Measurements from ENCODE around the gene LRBA. TPM values are rescaled to one million over a fixed set of nuclear protein-coding genes. Genes with fewer than 3 reads are reported as not detected.

The LRBA gene
- total RNA-seq, 1 donor from 2014 or later, result 26.4 TPM

GRCh38 chr4:150890246-150890645 lies 124.8 kb downstream of the LRBA start:
- Mint-ChIP-seq H3K9me3 (ENCODE audit: unreplicated experiment) (no peaks in the 10 kb centered on the region), H3K36me3 (ENCODE audit: unreplicated experiment) (no peaks in the 10 kb centered on the region), H3K4me3 (ENCODE audit: unreplicated experiment) (no peak overlapping the region), H3K27me3 (ENCODE audit: unreplicated experiment) (no peaks in the 10 kb centered on the region), H3K27ac (ENCODE audit: unreplicated experiment) (no peak overlapping the region), H3K4me1 (ENCODE audit: low read depth, unreplicated experiment) (no peaks in the 10 kb centered on the region)
- DNase-seq, result no peak
- no peak for TF ChIP-seq CTCF (IDR thresholded peaks at IDR 0.05; ENCODE audit: partially characterized antibody, unreplicated experiment)

GRCh38 chr4:150889306-150889705 lies 125.8 kb downstream of the LRBA start:
- DNase-seq, result no peak
- no peaks in the 10 kb centered on the region for H3K4me1 Mint-ChIP-seq (ENCODE audit: low read depth, unreplicated experiment)
- no peak overlapping the region for H3K27ac Mint-ChIP-seq (ENCODE audit: unreplicated experiment)
- no peaks in the 10 kb centered on the region for H3K9me3 Mint-ChIP-seq (ENCODE audit: unreplicated experiment)
- H3K27me3 Mint-ChIP-seq (ENCODE audit: unreplicated experiment), result no peaks in the 10 kb centered on the region
- no peak overlapping the region for H3K4me3 Mint-ChIP-seq (ENCODE audit: unreplicated experiment)
- no peaks in the 10 kb centered on the region for H3K36me3 Mint-ChIP-seq (ENCODE audit: unreplicated experiment)
- TF ChIP-seq CTCF (IDR thresholded peaks at IDR 0.05; ENCODE audit: partially characterized antibody, unreplicated experiment), result no peak

GRCh38 chr4:150888625-150889024 lies 126.5 kb downstream of the LRBA start:
- H3K9me3 Mint-ChIP-seq (ENCODE audit: unreplicated experiment), result no peaks in the 10 kb centered on the region
- H3K36me3 Mint-ChIP-seq (ENCODE audit: unreplicated experiment), result no peaks in the 10 kb centered on the region
- no peak overlapping the region for H3K4me3 Mint-ChIP-seq (ENCODE audit: unreplicated experiment)
- DNase-seq, result no peak
- H3K27ac Mint-ChIP-seq (ENCODE audit: unreplicated experiment), result no peak overlapping the region
- no peaks in the 10 kb centered on the region for H3K27me3 Mint-ChIP-seq (ENCODE audit: unreplicated experiment)
- no peaks in the 10 kb centered on the region for H3K4me1 Mint-ChIP-seq (ENCODE audit: low read depth, unreplicated experiment)
- no peak for TF ChIP-seq CTCF (IDR thresholded peaks at IDR 0.05; ENCODE audit: partially characterized antibody, unreplicated experiment)

GRCh38 chr4:150888217-150888616 lies 126.9 kb downstream of the LRBA start:
- Mint-ChIP-seq H3K4me1 (ENCODE audit: low read depth, unreplicated experiment) (no peaks in the 10 kb centered on the region), H3K36me3 (ENCODE audit: unreplicated experiment) (no peaks in the 10 kb centered on the region), H3K9me3 (ENCODE audit: unreplicated experiment) (no peaks in the 10 kb centered on the region), H3K27ac (ENCODE audit: unreplicated experiment) (no peak overlapping the region), H3K4me3 (ENCODE audit: unreplicated experiment) (no peak overlapping the region), H3K27me3 (ENCODE audit: unreplicated experiment) (no peaks in the 10 kb centered on the region)
- TF ChIP-seq CTCF (IDR thresholded peaks at IDR 0.05; ENCODE audit: partially characterized antibody, unreplicated experiment), result no peak
- DNase-seq, result no peak

GRCh38 chr4:150886597-150886996 lies 128.5 kb downstream of the LRBA start:
- Mint-ChIP-seq H3K36me3 (ENCODE audit: unreplicated experiment) (no peaks in the 10 kb centered on the region), H3K4me1 (ENCODE audit: low read depth, unreplicated experiment) (no peaks in the 10 kb centered on the region), H3K27ac (ENCODE audit: unreplicated experiment) (no peak overlapping the region), H3K4me3 (ENCODE audit: unreplicated experiment) (no peak overlapping the region), H3K9me3 (ENCODE audit: unreplicated experiment) (no peaks in the 10 kb centered on the region), H3K27me3 (ENCODE audit: unreplicated experiment) (no peaks in the 10 kb centered on the region)
- DNase-seq, result no peak
- no peak for TF ChIP-seq CTCF (IDR thresholded peaks at IDR 0.05; ENCODE audit: partially characterized antibody, unreplicated experiment)

Data from glutamatergic neuron (in vitro differentiated cells).